Osteoblast (primary cell): ENCODE data around the gene RHBDL1. TPM values are rescaled to one million over a fixed set of nuclear protein-coding genes. Genes with fewer than 3 reads are reported as not detected.

ENCODE experiments used
- DNase-seq: peaks from one replicate; pipeline ENCODE4 v3.0.0; 2011; ENCODE audit warnings: low spot score, mixed read lengths; ENCODE audit not compliant: insufficient read length; ENCODE audit errors: missing footprints
- H2AFZ ChIP-seq: 2 replicates; pipeline ENCODE4 v1.6.0; 2011; ENCODE audit warnings: mild to moderate bottlenecking, low read length
- H3K27ac ChIP-seq: 2 replicates; pipeline ENCODE4 v1.5.1; 2011; ENCODE audit warnings: mild to moderate bottlenecking, low read depth, low read length, moderate library complexity
- H3K27me3 ChIP-seq: 2 replicates; pipeline ENCODE4 v1.6.0; 2012; ENCODE audit warnings: mild to moderate bottlenecking, control low read depth, inconsistent platforms, low read length, moderate library complexity; ENCODE audit not compliant: insufficient read depth
- H3K36me3 ChIP-seq: 2 replicates; pipeline ENCODE4 v1.5.1; 2011; ENCODE audit warnings: mild to moderate bottlenecking, low read length, control low read depth, moderate library complexity; ENCODE audit not compliant: insufficient read depth
- H3K4me1 ChIP-seq: 2 replicates; pipeline ENCODE4 v1.5.1; 2011; ENCODE audit warnings: mild to moderate bottlenecking, low read length, control low read depth, moderate library complexity; ENCODE audit not compliant: insufficient read depth
- H3K4me2 ChIP-seq: 2 replicates; pipeline ENCODE4 v1.6.0; 2011; ENCODE audit warnings: mild to moderate bottlenecking, low read length; ENCODE audit not compliant: insufficient read depth
- H3K4me3 ChIP-seq: fragments of 200-600 bp; sonication (generic); 3 replicates; pipeline ENCODE4 v1.5.1; 2012; ENCODE audit warnings: mild to moderate bottlenecking, low read length, inconsistent platforms; ENCODE audit not compliant: insufficient read depth
- H3K79me2 ChIP-seq: 2 replicates; pipeline ENCODE4 v1.6.0; 2012; ENCODE audit warnings: mild to moderate bottlenecking, low read length, control low read depth, inconsistent platforms; ENCODE audit not compliant: insufficient read depth
- H3K9me3 ChIP-seq: 2 replicates; pipeline ENCODE4 v1.5.1; 2011; ENCODE audit warnings: low read depth, low read length, control low read depth
- H4K20me1 ChIP-seq: 2 replicates; pipeline ENCODE4 v1.6.0; 2012; ENCODE audit warnings: mild to moderate bottlenecking, low read length, control low read depth; ENCODE audit not compliant: insufficient read depth
- total RNA-seq: library from RNA; depleted of rRNA; stranded (reverse); fragments of >200 nt; gene quantifications from 2 replicates; pipeline ENCODE4 v1.2.3, GENCODE V29; 2012
- TF ChIP-seq, protein P1 (sequence below): IDR thresholded peaks from 2 replicates; pipeline ENCODE4 v1.5.1; 2011; ENCODE audit warnings: mild to moderate bottlenecking, low read depth, low read length, moderate library complexity; ENCODE audit errors: extremely low read depth

RHBDL1 gene
- total RNA-seq, 1 donor: 1.1 TPM

- Histone ChIP-seq H4K20me1 (peaks cover 5% of the 10 kb centered on the region), H3K27me3 (no peaks in the 10 kb centered on the region), H3K4me3 (peak overlapping the region; percentile 83), H3K4me2 (peak overlapping the region; percentile 86), H3K36me3 (no peaks in the 10 kb centered on the region), H3K79me2 (peaks cover 24% of the 10 kb centered on the region), H3K4me1 (peaks cover 10% of the 10 kb centered on the region), H3K9me3 (no peaks in the 10 kb centered on the region), H2AFZ (peak overlapping the region; percentile 15), H3K27ac (no peak overlapping the region)
- TF ChIP-seq, protein P1, sequence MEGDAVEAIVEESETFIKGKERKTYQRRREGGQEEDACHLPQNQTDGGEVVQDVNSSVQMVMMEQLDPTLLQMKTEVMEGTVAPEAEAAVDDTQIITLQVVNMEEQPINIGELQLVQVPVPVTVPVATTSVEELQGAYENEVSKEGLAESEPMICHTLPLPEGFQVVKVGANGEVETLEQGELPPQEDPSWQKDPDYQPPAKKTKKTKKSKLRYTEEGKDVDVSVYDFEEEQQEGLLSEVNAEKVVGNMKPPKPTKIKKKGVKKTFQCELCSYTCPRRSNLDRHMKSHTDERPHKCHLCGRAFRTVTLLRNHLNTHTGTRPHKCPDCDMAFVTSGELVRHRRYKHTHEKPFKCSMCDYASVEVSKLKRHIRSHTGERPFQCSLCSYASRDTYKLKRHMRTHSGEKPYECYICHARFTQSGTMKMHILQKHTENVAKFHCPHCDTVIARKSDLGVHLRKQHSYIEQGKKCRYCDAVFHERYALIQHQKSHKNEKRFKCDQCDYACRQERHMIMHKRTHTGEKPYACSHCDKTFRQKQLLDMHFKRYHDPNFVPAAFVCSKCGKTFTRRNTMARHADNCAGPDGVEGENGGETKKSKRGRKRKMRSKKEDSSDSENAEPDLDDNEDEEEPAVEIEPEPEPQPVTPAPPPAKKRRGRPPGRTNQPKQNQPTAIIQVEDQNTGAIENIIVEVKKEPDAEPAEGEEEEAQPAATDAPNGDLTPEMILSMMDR: no peak
- DNase-seq: peak; percentile 96
Measured at GRCh38 chr16:642189-643049, 33.1 kb upstream of the RHBDL1 start.

DNA sequence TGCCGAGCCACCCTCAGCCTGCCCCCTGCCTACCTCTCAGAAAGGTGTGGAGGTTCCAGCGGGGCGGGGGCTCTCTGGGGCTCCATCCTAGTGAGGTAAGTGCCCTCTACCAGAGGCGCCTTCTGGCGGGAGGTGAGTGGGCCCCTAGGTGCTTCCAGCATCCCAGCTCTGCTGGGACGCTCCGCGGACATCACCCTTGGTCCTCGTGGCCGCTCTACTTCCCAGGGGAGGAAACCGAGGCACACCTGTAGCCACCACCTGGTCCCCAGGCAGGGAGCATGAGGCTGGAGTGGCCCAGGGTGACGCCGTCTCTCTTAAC, 32.5 kb upstream of the RHBDL1 start:
- no peak overlapping the region for H3K27ac ChIP-seq
- H3K27me3 ChIP-seq: no peaks in the 10 kb centered on the region
- peaks cover 30% of the 10 kb centered on the region for H3K79me2 ChIP-seq
- H2AFZ ChIP-seq: no peak overlapping the region
- TF ChIP-seq, protein P1: no peak
- peaks cover 14% of the 10 kb centered on the region for H3K4me1 ChIP-seq
- H3K4me2 ChIP-seq: peak overlapping the region; percentile 86
- peak overlapping the region; percentile 83 for H3K4me3 ChIP-seq
- H3K9me3 ChIP-seq: no peaks in the 10 kb centered on the region
- DNase-seq: no peak
- no peaks in the 10 kb centered on the region for H3K36me3 ChIP-seq
- peaks cover 7% of the 10 kb centered on the region for H4K20me1 ChIP-seq

- H3K4me3 ChIP-seq: no peak overlapping the region
Measured at GRCh38 chr16:644556-644955, 30.9 kb upstream of the RHBDL1 start.

More at GRCh38 chr16:644556-644955, 30.9 kb upstream of the RHBDL1 start:
- Histone ChIP-seq H4K20me1 (peaks cover 7% of the 10 kb centered on the region), H3K79me2 (peaks cover 36% of the 10 kb centered on the region), H3K4me1 (peaks cover 24% of the 10 kb centered on the region), H3K36me3 (no peaks in the 10 kb centered on the region), H3K9me3 (no peaks in the 10 kb centered on the region), H3K27ac (no peak overlapping the region), H3K27me3 (no peaks in the 10 kb centered on the region), H3K4me2 (no peak overlapping the region), H2AFZ (no peak overlapping the region)
- TF ChIP-seq, protein P1: no peak
- no peak for DNase-seq
